ENCODE results near the gene MYOT. TPM values are rescaled to one million over a fixed set of nuclear protein-coding genes. Genes with fewer than 3 reads are reported as not detected.
A peak's percentile ranks its signal among the peaks of the same experiment; 100 is the strongest.

Gene MYOT
- total and polyA plus RNA-seq, 2 of the 4 experiments (the other 2 are of a cell fraction), result not detected

DNA sequence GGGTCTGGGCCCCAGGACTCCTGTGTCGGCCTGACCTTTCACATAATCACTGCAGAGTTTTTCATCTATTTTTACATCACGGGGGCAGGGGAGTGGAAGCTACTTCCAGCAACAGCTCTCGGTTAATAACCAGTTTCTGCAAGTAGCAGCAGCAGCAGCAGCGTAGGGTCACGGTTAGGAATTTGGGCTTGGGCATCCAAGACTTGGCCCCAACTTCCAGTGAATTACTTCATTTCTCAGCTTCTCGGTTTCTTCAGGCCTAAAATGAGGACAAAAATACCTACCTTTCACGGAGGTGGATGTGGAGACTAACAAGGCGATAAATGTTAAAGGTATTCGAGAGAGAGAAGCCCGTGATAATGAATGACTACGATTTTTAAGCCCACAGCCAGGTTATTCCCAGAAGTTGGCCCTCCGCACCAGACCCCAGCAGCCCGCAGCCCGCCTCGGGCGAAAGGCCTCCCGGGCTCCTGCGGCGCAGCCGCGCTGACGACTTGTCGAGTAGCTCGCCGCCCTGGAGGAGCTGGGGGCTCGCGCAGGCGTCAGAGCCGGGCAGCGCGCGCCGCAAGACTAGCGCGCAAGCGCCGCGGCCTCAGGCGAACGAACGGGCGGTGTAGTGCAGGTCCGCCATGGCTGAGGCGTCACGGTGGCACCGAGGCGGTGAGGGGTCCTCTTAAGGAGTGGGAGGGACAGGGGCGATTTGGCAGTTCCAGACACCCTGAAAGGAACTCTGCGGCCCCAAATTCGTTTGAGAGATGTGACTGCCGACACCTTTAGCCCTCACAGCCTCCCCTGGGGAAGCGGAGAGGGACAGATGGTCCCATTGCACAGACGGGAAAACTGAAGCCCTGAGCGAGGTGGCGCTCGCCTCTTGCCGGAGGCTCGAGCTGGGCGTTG is 21.5 kb downstream of the MYOT start, which contains the start of gene PKD2L2:
PKD2L2 (plus strand) TSS at position 595 of the 897 bp plus-strand sequence; CDS start at position 630, 35 bp downstream.
- CTCF ChIA-PET, result interaction anchor here (1.0 to 1.1 kb wide), 2 partner anchors 9 to 12 kb away, joined by 3 to 4 read pairs; no protein-coding TSS in a partner anchor
- ATAC-seq (ENCODE audit: low read depth) (peak; percentile 98), DNase-seq (peak; percentile 64)
- H4K20me1 ChIP-seq (ENCODE audit: insufficient read depth, low read length), result no peaks in the 10 kb centered on the region
- no peak within 1 kb of the TSS for H3K23ac ChIP-seq (ENCODE audit: low read depth, low read length)
- peak within 1 kb of the TSS; percentile 89 for H2AK9ac ChIP-seq (replicated peaks; ENCODE audit: low read depth, low read length, poor library complexity)
- H3K9ac ChIP-seq (ENCODE audit: low read depth, low read length), result peak within 1 kb of the TSS; percentile 44; the same call in 1 of the 2 replicates
- H2AFZ ChIP-seq (replicated peaks; ENCODE audit: low read length, poor library complexity), result peak within 1 kb of the TSS; percentile 78
- H3K9me3 ChIP-seq (ENCODE audit: control insufficient read depth, insufficient read depth, low read length), result no peaks in the 10 kb centered on the region; the same call in 1 of the 2 replicates
- peak within 1 kb of the TSS; percentile 77; the same call in 1 of the 2 replicates for H3K14ac ChIP-seq (replicated peaks; ENCODE audit: low read depth, low read length)
- H2BK20ac ChIP-seq (ENCODE audit: low read depth, low read length), result no peak within 1 kb of the TSS
- no peak within 1 kb of the TSS for H2BK5ac ChIP-seq (ENCODE audit: low read depth, low read length, poor library complexity, severe bottlenecking)
- H3K9me1 ChIP-seq (ENCODE audit: insufficient read depth, low read length), result no peaks in the 10 kb centered on the region
- peak within 1 kb of the TSS; percentile 43 for H3K4me3 ChIP-seq (ENCODE audit: insufficient read depth, low read depth, low read length)
- peak within 1 kb of the TSS; percentile 83 to 86 for H4K8ac ChIP-seq (ENCODE audit: low read depth in 2 of 2, low read length in 2 of 2)
- TF ChIP-seq MAZ (IDR thresholded peaks at IDR 0.05; ENCODE audit: borderline replicate concordance, low read depth, low read length) (no peak), MAFK (IDR thresholded peaks at IDR 0.05; ENCODE audit: low read depth, low read length) (no peak), RCOR1 (IDR thresholded peaks at IDR 0.05; ENCODE audit: insufficient replicate concordance, low read length) (no peak), FOS (IDR thresholded peaks at IDR 0.05; ENCODE audit: low read depth, low read length) (no peak), BHLHE40 (IDR thresholded peaks at IDR 0.05; ENCODE audit: low read depth, low read length) (no peak), CHD1 (IDR thresholded peaks at IDR 0.05; ENCODE audit: low read depth, low read length) (no peak), SMC3 (IDR thresholded peaks at IDR 0.05; ENCODE audit: low read depth, low read length) (no peak), POLR2A (IDR thresholded peaks at IDR 0.05; ENCODE audit: low read depth, low read length) (no peak), CEBPB (IDR thresholded peaks at IDR 0.05; ENCODE audit: low read depth, low read length) (no peak), RAD21 (IDR thresholded peaks at IDR 0.05; ENCODE audit: low read length) (no peak)
- TF ChIP-seq, protein P1, sequence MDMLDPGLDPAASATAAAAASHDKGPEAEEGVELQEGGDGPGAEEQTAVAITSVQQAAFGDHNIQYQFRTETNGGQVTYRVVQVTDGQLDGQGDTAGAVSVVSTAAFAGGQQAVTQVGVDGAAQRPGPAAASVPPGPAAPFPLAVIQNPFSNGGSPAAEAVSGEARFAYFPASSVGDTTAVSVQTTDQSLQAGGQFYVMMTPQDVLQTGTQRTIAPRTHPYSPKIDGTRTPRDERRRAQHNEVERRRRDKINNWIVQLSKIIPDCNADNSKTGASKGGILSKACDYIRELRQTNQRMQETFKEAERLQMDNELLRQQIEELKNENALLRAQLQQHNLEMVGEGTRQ (IDR thresholded peaks at IDR 0.05; ENCODE audit: low read depth, low read length), result no peak
- TF ChIP-seq, protein P2, sequence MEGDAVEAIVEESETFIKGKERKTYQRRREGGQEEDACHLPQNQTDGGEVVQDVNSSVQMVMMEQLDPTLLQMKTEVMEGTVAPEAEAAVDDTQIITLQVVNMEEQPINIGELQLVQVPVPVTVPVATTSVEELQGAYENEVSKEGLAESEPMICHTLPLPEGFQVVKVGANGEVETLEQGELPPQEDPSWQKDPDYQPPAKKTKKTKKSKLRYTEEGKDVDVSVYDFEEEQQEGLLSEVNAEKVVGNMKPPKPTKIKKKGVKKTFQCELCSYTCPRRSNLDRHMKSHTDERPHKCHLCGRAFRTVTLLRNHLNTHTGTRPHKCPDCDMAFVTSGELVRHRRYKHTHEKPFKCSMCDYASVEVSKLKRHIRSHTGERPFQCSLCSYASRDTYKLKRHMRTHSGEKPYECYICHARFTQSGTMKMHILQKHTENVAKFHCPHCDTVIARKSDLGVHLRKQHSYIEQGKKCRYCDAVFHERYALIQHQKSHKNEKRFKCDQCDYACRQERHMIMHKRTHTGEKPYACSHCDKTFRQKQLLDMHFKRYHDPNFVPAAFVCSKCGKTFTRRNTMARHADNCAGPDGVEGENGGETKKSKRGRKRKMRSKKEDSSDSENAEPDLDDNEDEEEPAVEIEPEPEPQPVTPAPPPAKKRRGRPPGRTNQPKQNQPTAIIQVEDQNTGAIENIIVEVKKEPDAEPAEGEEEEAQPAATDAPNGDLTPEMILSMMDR (conservative IDR thresholded peaks at IDR 0.05; ENCODE audit: low read depth, low read length), result no peak
- TF ChIP-seq, protein P3, sequence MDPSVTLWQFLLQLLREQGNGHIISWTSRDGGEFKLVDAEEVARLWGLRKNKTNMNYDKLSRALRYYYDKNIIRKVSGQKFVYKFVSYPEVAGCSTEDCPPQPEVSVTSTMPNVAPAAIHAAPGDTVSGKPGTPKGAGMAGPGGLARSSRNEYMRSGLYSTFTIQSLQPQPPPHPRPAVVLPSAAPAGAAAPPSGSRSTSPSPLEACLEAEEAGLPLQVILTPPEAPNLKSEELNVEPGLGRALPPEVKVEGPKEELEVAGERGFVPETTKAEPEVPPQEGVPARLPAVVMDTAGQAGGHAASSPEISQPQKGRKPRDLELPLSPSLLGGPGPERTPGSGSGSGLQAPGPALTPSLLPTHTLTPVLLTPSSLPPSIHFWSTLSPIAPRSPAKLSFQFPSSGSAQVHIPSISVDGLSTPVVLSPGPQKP (IDR thresholded peaks at IDR 0.05; ENCODE audit: borderline replicate concordance, low read depth, low read length), result no peak
- peak within 1 kb of the TSS; percentile 69 for H3K4ac ChIP-seq (ENCODE audit: low read depth, low read length)
- no peaks in the 10 kb centered on the region for H3K36me3 ChIP-seq (ENCODE audit: control insufficient read depth, insufficient read depth, low read length)
- dilution Hi-C loops (cut with HindIII; ENCODE audit: low sequenced_read_pairs, unreplicated experiment) (no loop called here), in situ Hi-C loops (cut with MboI; ENCODE audit: low sequenced_read_pairs) (no loop called here), intact Hi-C loops (cut with micrococcal nuclease) (no loop called here)
- H2BK120ac ChIP-seq (ENCODE audit: low read depth, low read length), result no peak within 1 kb of the TSS
- H3K27me3 ChIP-seq (ENCODE audit: control insufficient read depth, insufficient read depth, low read length), result no peaks in the 10 kb centered on the region; the same call in none of the 2 replicates
- no peaks in the 10 kb centered on the region for H3K4me1 ChIP-seq (ENCODE audit: control insufficient read depth, insufficient read depth, low read length)
- H2AK5ac ChIP-seq (ENCODE audit: low read depth, low read length), result no peak within 1 kb of the TSS
- H3K56ac ChIP-seq (ENCODE audit: extremely low read depth, insufficient read depth, low read length), result no peak within 1 kb of the TSS
- no peak within 1 kb of the TSS for H2BK15ac ChIP-seq (ENCODE audit: low read depth, low read length)
- 20% methylated on average over 1 of the region's 59 CpGs; no CpG with 5 or more reads in 1 of the 2 experiments for WGBS, 2 experiments (ENCODE audit: extremely low coverage in 2 of 2, insufficient read length in 1 of 2)
- no peak within 1 kb of the TSS; the same call in 1 of the 2 replicates for H4K91ac ChIP-seq (ENCODE audit: insufficient read depth, low read depth, low read length)
- no TSS peak for BruUV-seq (replicated peaks)
- no peak within 1 kb of the TSS for H3K27ac ChIP-seq (ENCODE audit: insufficient read depth, low read length)
- H3K4me2 ChIP-seq (ENCODE audit: low read depth, low read length), result peak within 1 kb of the TSS; percentile 63
- POLR2A ChIA-PET (ENCODE audit: unreplicated experiment), result no interaction called here
- no peak within 1 kb of the TSS; the same call in 1 of the 2 replicates for H3K18ac ChIP-seq (ENCODE audit: low read depth, low read length)
- H4K5ac ChIP-seq (ENCODE audit: low read depth, low read length), result peak within 1 kb of the TSS; percentile 25; the same call in 1 of the 2 replicates
- H3K79me1 ChIP-seq (ENCODE audit: low read depth in 1 of 2, low read length in 2 of 2), result no peaks in the 10 kb centered on the region
